NCI-H2171 (cell line): ENCODE results near the gene NAA80.

Experiments
- DNase-seq: peaks from one replicate; lab custom pipeline; 2025; lab: John Stamatoyannopoulos, UW

Gene NAA80, protein sequence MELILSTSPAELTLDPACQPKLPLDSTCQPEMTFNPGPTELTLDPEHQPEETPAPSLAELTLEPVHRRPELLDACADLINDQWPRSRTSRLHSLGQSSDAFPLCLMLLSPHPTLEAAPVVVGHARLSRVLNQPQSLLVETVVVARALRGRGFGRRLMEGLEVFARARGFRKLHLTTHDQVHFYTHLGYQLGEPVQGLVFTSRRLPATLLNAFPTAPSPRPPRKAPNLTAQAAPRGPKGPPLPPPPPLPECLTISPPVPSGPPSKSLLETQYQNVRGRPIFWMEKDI

DNA sequence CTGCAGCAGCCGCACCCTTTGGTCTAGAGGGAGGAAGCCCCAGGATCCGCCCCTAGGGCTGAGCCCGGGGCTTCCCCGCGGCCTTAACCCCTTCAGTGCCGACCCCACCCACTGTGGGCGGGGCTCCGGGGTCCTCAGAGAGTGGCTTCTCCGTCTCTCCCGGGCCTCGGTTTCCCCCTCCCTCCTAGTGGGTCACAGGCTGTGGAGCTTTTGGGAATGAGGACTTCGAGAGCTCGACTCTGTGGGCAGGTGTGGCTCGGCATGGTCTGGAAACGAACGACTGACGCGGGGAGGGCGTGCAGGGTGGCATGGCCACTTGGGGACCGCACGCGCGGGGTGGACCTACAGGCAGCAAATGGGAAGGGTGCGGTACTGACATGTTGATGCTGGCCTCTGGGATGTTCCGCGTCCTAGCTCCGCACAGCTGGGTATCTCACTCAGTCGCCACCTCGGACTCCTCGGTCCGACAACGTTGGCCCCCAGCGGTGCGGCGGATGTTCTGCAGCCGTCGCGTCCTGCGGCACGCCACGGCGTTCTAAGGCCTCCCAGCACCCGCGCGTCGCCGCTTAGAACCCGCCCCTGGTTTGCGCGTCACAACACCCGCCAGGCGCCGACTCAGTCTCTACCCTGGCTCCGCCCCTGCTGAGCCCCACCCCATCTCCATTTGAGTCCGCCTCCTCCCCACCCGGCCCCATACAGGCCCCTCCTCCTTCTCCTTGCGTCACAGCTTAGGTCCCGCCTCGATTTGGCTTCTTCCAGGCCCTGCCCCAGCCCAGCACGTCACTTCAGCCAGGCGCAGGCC is at the start of gene NAA80, which contains the start of gene HYAL3:
Gene NAA80, minus strand, starts transcription at position 570 of the 802 bp plus-strand sequence. CDS start 1,942 bp downstream, outside the sequence.
Gene HYAL3, minus strand, starts transcription at position 570 of the 802 bp plus-strand sequence. CDS start 3,803 bp downstream, outside the sequence.
- DNase-seq: peak; percentile 93

GRCh38 chr3:50347187-50347813 is 48.1 kb upstream of the NAA80 start:
- DNase-seq: peak; percentile 48

- no peak for DNase-seq
These were observed 46.5 kb upstream of the NAA80 start, which contains the start of gene ZMYND10 for GRCh38 chr3:50345586-50346234. TSS of gene ZMYND10 (minus strand) at chr3:50345732. CDS start at chr3:50345579, 153 bp downstream.

- no peak for DNase-seq
These were observed 45.8 kb upstream of the NAA80 start for GRCh38 chr3:50345008-50345407.

DNA sequence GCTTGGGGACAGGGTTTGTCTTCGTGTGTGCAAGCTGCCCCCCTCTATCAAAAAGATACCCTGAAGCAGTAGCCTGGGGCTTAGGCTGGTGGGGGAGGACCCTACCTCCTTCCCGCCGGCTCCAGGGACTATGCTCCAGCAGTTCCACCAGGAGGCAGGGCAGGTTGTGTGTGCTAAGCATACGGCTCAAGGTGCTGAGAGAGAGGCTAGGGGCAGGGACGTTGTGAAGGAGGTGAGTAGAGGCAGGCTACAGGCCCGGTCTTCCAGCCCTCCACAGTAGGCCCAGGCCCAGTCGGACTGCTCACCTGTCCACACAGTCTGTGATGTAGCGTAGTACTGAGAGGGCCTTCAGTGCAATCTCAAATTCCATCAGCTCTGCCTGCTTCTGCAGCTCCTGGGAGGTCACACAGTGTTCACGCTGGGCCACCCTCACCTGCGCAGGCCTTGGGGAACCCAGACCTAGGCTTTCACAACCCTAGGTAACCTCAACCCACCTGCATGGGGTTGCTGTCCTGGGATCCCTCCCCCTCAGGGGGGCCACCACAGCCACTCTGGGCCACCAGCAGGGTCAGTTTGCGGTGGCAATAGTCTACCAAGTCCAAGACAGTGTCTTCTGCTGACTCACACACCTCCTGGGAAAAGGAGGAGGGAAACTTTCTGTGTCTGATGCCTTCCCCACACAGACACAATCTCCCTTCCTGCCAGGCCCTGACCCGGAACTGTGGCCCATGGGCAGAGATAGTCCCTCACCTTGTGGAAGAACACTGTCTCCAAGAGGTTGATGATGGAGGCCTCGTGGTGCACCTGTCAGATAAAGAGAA is 43.8 kb upstream of the NAA80 start:
- no peak for DNase-seq

GRCh38 chr3:50341996-50342650 is 42.9 kb upstream of the NAA80 start:
- no peak for DNase-seq

DNA sequence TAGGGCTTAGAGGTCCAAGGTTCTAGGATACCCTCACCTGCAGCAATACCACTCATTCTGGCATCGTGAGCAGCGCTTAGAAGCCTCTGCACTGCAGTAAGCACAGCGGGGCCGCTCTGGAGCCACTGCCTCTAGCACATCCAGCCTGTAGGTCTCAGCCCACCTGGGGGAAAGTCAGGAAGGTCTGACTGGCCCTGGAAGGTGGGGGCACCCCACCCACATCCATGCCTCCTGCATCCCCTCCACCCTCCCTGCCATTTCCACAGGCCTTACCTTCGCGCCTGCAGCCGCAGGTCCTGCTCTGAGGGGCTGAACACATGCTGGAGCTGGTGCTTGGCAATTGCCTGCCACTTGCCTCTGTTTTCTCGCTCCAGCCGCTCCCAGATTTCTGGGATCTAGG is 42.3 kb upstream of the NAA80 start:
- DNase-seq: no peak

- no peak for DNase-seq
These were observed 41.5 kb upstream of the NAA80 start, which contains the start of gene RASSF1 for GRCh38 chr3:50340448-50341329. TSS of gene RASSF1 (minus strand) at chr3:50340836. CDS start at chr3:50340805, 31 bp downstream.

GRCh38 chr3:50340147-50340447 is 40.9 kb upstream of the NAA80 start:
- DNase-seq: no peak

DNA sequence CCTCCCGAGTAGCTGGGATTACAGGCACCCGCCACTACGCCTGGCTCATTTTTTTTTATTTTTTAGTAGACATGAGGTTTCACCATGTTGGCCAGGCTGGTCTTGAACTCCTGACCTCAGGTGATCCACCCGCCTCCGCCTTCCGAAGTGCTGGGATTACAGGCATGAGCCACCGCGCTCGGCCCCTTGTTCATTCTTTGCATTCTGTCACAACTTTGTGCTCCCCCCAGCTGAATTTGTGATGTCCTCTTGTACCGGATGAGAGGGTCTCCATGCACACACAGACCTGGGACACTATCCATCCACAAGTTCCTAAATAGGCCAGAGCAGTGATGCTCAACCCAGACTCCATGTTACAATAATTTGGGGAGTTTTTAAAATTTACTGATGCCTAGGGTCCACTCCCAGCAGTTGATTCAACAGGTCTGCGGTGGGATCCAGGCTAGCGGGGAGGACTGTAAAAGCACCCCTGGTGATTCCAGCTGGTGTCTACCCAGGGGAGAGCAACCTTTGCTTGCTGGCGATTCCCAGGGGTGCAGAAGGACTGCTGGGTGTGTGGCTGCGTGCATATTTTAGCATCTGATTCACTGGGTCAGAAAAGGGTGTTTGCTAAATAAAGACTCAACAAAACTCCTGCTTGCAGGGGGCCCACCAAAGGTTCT is 40.4 kb upstream of the NAA80 start:
- DNase-seq: no peak

DNA sequence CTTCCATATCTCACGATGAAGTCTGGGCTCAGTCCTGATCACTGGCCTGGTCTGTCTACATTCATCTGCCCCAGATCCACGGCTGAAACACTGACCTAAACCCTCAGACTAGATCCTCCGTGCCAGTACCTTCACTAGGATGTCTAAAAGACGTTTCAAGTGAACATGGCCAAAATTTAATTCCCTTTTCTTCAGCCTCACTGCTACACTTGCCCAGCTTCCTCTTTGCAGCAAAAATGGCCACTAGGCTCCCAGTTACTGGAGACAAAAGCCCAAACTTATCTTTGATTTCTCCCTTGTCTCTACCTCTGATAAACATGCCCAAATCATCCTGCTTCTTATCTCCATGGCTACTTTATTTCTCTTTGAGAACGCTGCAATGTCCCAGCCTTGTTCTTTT is 39.8 kb upstream of the NAA80 start:
- DNase-seq: no peak

GRCh38 chr3:50337175-50337861 is 38.1 kb upstream of the NAA80 start:
- DNase-seq: peak; percentile 88

DNA sequence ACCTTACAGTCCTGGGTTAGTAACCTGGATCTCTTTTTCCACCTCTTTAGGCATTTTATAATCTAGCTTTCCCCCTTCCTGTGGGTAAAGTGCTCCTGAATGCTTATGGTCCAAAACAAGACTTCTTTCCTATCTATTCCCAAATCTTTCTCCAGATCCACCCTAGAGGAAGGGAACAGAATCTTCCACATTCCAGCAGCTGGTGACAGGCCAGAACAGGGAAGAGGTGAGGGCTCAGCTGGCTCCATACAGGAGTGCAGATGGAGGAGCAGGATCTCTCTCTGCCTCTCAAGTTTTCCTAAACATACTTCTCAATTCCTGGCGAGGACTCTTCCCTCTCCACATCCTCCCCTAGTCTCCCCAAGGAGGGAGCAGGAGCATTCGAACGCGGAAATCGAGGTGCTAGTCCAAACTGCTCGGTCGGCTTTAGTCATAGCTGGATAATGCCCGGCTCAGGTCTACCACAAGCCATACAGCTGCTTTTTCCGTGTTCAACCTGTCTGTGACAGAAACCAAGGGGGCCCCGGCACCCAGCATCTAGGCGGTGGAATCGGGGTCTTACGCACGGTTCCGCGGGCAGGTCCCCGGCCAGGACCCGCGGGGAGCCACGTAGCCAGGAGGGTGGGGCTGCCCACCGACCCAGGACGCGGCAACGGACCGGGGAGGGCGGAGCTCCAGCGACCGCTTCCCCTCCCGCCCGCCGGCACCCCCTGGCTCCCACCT is 37.4 kb upstream of the NAA80 start:
- no peak for DNase-seq

GRCh38 chr3:50334339-50335075 is 35.3 kb upstream of the NAA80 start:
- DNase-seq: no peak

DNA sequence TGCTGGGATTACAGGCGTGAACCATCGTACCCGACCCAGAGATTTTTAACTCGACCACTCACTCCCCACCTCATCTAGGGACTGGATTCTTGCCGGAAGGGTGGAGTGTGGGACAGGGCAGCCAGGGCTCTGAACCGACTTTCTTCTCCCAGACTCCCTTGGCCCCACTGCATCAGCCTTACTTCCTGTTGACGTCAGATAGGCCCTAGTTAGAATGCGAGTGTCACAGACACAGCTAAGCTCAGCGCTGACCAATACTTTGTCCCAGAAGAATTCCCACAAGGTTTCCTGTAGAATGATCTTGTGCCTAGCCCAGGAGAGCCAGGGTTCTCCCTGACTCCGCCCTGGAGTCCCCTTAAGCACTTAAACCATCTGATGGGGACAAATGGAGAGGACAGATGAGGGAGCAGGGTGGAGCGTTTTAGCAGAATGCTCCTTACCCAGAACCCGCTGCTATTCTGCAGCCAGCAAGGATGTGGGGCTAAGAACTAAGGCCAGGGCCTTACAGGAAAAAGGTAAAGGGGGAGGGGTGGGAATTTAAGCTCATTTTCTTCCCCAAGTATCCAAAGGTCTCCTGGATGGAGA is 34.6 kb upstream of the NAA80 start:
- DNase-seq: no peak

DNA sequence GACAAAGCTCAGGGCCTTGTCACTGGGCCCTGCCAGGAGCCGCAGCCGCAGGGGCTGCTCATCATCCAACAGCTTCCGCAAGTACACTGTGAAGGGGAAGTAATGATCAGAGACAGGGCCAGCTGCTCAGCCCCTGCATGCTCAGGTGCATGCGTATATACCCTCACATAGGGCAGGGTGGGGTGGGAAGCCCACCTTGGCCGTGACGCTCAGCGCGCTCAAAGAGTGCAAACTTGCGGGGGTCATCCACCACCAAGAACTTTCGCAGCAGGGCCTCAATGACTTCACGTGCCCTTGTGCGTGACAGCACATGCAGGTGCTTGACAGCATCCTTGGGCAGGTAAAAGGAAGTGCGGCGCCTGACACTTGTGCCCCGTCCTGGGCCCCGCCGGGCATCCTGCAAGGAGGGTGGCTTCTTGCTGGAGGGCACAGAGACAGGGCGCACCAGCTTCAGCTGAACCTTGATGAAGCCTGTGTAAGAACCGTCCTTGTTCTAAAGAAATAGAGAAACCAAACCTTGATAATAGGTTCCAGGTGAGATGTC is 32.2 kb upstream of the NAA80 start:
- DNase-seq: no peak

DNA sequence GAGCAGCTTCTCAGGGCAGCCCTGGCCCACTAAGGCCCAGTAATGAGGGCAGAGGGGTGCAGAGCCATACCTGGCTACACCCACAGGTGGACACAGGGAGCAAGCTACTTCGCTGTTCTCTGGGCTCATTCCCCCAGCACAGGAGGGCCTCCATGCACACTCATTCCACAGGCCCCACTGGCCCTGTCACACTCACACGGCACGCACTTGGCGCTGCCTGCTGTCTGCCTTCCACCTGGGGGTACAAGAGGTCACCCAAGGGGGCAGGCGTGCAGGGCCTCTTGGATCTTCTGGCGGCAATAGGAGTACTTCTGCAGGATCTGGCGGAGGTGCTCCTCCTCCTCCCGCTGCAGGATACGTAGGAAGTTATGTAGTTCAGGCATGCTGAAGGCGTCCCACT is 31.1 kb upstream of the NAA80 start:
- DNase-seq: no peak
